ENCODE data around the gene TRAIP.

- TF ChIP-seq ARNT (IDR thresholded peaks at IDR 0.05) (no peak), FOXK2 (IDR thresholded peaks at IDR 0.05) (no peak), SUZ12 (IDR thresholded peaks at IDR 0.05) (no peak), SP1 (IDR thresholded peaks at IDR 0.05) (no peak), FOXM1 (IDR thresholded peaks at IDR 0.05; ENCODE audit: borderline replicate concordance) (no peak)
- TF ChIP-seq, protein P1, sequence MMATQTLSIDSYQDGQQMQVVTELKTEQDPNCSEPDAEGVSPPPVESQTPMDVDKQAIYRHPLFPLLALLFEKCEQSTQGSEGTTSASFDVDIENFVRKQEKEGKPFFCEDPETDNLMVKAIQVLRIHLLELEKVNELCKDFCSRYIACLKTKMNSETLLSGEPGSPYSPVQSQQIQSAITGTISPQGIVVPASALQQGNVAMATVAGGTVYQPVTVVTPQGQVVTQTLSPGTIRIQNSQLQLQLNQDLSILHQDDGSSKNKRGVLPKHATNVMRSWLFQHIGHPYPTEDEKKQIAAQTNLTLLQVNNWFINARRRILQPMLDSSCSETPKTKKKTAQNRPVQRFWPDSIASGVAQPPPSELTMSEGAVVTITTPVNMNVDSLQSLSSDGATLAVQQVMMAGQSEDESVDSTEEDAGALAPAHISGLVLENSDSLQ (IDR thresholded peaks at IDR 0.05), result no peak
These were observed 11.5 kb upstream of the TRAIP start for GRCh38 chr3:49867871-49868321.
